HepG2 (cell line): ENCODE measurements around the gene NME9. TPM values are rescaled to one million over a fixed set of nuclear protein-coding genes. Genes with fewer than 3 reads are reported as not detected.

Source experiments
- FOXK1 ChIP-seq: sonication (generic); formaldehyde crosslinking; IDR thresholded peaks from 2 replicates; pipeline ENCODE4 v1.4.0; 2020; ENCODE audit warnings: low read depth, missing genetic modification reagents, borderline replicate concordance
- FOXO1 ChIP-seq: sonication (generic); formaldehyde crosslinking; IDR thresholded peaks from 2 replicates; pipeline ENCODE4 v1.4.0; 2020; ENCODE audit warnings: missing genetic modification reagents
- HNRNPH1 ChIP-seq: fragments of 200-400 bp; formaldehyde crosslinking; optimal IDR thresholded peaks from 2 replicates; pipeline ENCODE3; 2017; ENCODE audit warnings: mild to moderate bottlenecking, low read depth, low read length
- HOMEZ ChIP-seq: IDR thresholded peaks from 2 replicates; pipeline ENCODE4 v1.6.1; 2016; ENCODE audit warnings: low read depth
- KLF11 ChIP-seq: IDR thresholded peaks from 2 replicates; pipeline ENCODE4 v1.6.1; 2016; ENCODE audit warnings: missing compliant biosample characterization
- MEIS2 ChIP-seq: sonication (generic); formaldehyde crosslinking; IDR thresholded peaks from 2 replicates; pipeline ENCODE4 v1.9.0; 2021; ENCODE audit warnings: mild to moderate bottlenecking, missing genetic modification reagents
- NFYB ChIP-seq: sonication (generic); formaldehyde crosslinking; IDR thresholded peaks from 2 replicates; pipeline ENCODE4 v1.4.0; 2020; ENCODE audit warnings: missing genetic modification reagents
- POGZ ChIP-seq: sonication (generic); formaldehyde crosslinking; IDR thresholded peaks from 2 replicates; pipeline ENCODE4 v1.4.0; 2020; ENCODE audit warnings: mild to moderate bottlenecking, missing genetic modification reagents
- SP2 ChIP-seq: sonication (generic); formaldehyde crosslinking; IDR thresholded peaks from 2 replicates; pipeline ENCODE4 v1.5.1; 2020; ENCODE audit warnings: mild to moderate bottlenecking, missing genetic modification reagents
- TCF12 ChIP-seq, 2 experiments: fragments of 450-650 bp in 1 of 2; sonication (generic) in 1 of 2; formaldehyde crosslinking in 1 of 2; IDR thresholded peaks; 2 replicates each; pipeline versions ENCODE4 v1.6.1 to v1.8.0; 2017 to 2022; ENCODE audit warnings: antibody characterized with exemption in 1 of 2, mild to moderate bottlenecking in 1 of 2, missing genetic modification reagents in 1 of 2, moderate library complexity in 1 of 2
- ZBTB1 ChIP-seq: sonication (generic); formaldehyde crosslinking; IDR thresholded peaks from 2 replicates; pipeline ENCODE4 v1.4.0; 2020; ENCODE audit warnings: missing genetic modification reagents, borderline replicate concordance
- ZBTB38 ChIP-seq: sonication (generic); formaldehyde crosslinking; IDR thresholded peaks from 2 replicates; pipeline ENCODE4 v1.5.1; 2020; ENCODE audit warnings: mild to moderate bottlenecking, missing genetic modification reagents
- ZNF296 ChIP-seq: sonication (generic); formaldehyde crosslinking; conservative IDR thresholded peaks from 2 replicates; pipeline ENCODE4 v1.5.0; 2020; ENCODE audit warnings: mild to moderate bottlenecking, missing genetic modification reagents
- ZNF441 ChIP-seq: sonication (generic); formaldehyde crosslinking; IDR thresholded peaks from 2 replicates; pipeline ENCODE4 v1.7.0; 2021; ENCODE audit warnings: missing genetic modification reagents, borderline replicate concordance
- ZNF446 ChIP-seq: sonication (generic); formaldehyde crosslinking; IDR thresholded peaks from 2 replicates; pipeline ENCODE4 v1.5.0; 2020; ENCODE audit warnings: mild to moderate bottlenecking, missing genetic modification reagents
- ZNF501 ChIP-seq: sonication (generic); formaldehyde crosslinking; IDR thresholded peaks from 2 replicates; pipeline ENCODE4 v1.5.1; 2020; ENCODE audit warnings: mild to moderate bottlenecking, moderate library complexity, missing genetic modification reagents
- ZNF513 ChIP-seq: sonication (generic); formaldehyde crosslinking; conservative IDR thresholded peaks from 2 replicates; pipeline ENCODE4 v1.5.0; 2020; ENCODE audit warnings: missing genetic modification reagents
- ZNF646 ChIP-seq: sonication (generic); formaldehyde crosslinking; IDR thresholded peaks from 2 replicates; pipeline ENCODE4 v1.9.0; 2021; ENCODE audit warnings: mild to moderate bottlenecking, missing genetic modification reagents
- ZNF746 ChIP-seq: sonication (generic); formaldehyde crosslinking; IDR thresholded peaks from 2 replicates; pipeline ENCODE4 v1.8.0; 2022; ENCODE audit warnings: mild to moderate bottlenecking, missing genetic modification reagents
- ZNF75D ChIP-seq: sonication (generic); formaldehyde crosslinking; IDR thresholded peaks from 2 replicates; pipeline ENCODE4 v1.8.1; 2023; ENCODE audit warnings: missing genetic modification reagents, mild to moderate bottlenecking, borderline replicate concordance
- ZNF768 ChIP-seq: sonication (generic); formaldehyde crosslinking; IDR thresholded peaks from 2 replicates; pipeline ENCODE4 v1.4.0; 2020; ENCODE audit warnings: missing genetic modification reagents
- polyA plus RNA-seq, 8 experiments: library from polyadenylated mRNA; depleted of rRNA in 3 of 8; stranded (reverse) in 7 of 8; unstranded in 1 of 8; fragments of >200 nt; fragmentation: Illumina TruSeq in 4 of 8; extraction: Trizol in 4 of 8; gene quantifications; 2 replicates each; pipeline versions ENCODE4 v1.2.1 to v1.2.3, GENCODE V29; 2011 to 2016; ENCODE audit warnings: low read depth in 4 of 8, missing spikeins in 1 of 8, mixed read lengths in 1 of 8; ENCODE audit not compliant: insufficient read depth in 1 of 8
- total RNA-seq, 5 experiments: library from RNA; depleted of rRNA; stranded (reverse); fragments of >200 nt; fragmentation: Illumina TruSeq; extraction: Trizol; gene quantifications; 2 replicates each; pipeline ENCODE4 v1.2.3, GENCODE V29; 2016; ENCODE audit warnings: low read depth in 1 of 5

Gene NME9
- total and polyA plus RNA-seq, 2 of the 13 experiments (the other 11 are each of a cell fraction or from before 2014, with no cell fraction given), result not detected

GRCh38 chr3:138329127-138329983, at the start of gene NME9 (continued):
- no peak; the same call in 1 of the 2 replicates for TF ChIP-seq MEIS2 (CRISPR knock-in tag)
- TF ChIP-seq ZBTB38 (CRISPR knock-in tag), result peak; percentile 36; the same call in 1 of the 2 replicates
- TF ChIP-seq FOXO1, result no peak
- peak; percentile 61; the same call in 1 of the 2 replicates for TF ChIP-seq NFYB (CRISPR knock-in tag)
- TF ChIP-seq ZNF768 (CRISPR knock-in tag), result peak; percentile 32; the same call in 1 of the 2 replicates
- TF ChIP-seq ZNF646 (CRISPR knock-in tag), result no peak
- TF ChIP-seq KLF11 (CRISPR knock-in tag), result no peak
- no peak for TF ChIP-seq TCF12 (IDR thresholded peaks at IDR 0.05)
- no peak for TF ChIP-seq TCF12 (CRISPR knock-in tag; IDR thresholded peaks at IDR 0.05)
- no peak for TF ChIP-seq ZNF746
- peak; percentile 77 for TF ChIP-seq ZNF501 (CRISPR knock-in tag)
- TF ChIP-seq HNRNPH1, result no peak
- no peak for TF ChIP-seq SP2 (CRISPR knock-in tag)
- 0 out of 2 replicates have a peak, but pooled peaks have one; percentile 37 for TF ChIP-seq FOXK1 (CRISPR knock-in tag)
- TF ChIP-seq ZNF513 (CRISPR knock-in tag), result no peak
- TF ChIP-seq ZNF446 (CRISPR knock-in tag), result no peak
- TF ChIP-seq ZNF296 (CRISPR knock-in tag), result no peak
- TF ChIP-seq ZBTB1 (CRISPR knock-in tag), result no peak
- no peak for TF ChIP-seq HOMEZ (CRISPR knock-in tag)
- TF ChIP-seq POGZ (CRISPR knock-in tag), result 0 out of 2 replicates have a peak, but pooled peaks have one; percentile 10
- TF ChIP-seq ZNF441, result no peak
- no peak for TF ChIP-seq ZNF75D
